ENCODE measurements around the gene PFAS.

The PFAS gene

GRCh38 chr17:8277317-8277716, 28.2 kb downstream of the PFAS start:
- Histone ChIP-seq H3K27me3 (ENCODE audit: insufficient read depth, low read length) (no peaks in the 10 kb centered on the region; the same call in 1 of the 2 replicates), H3K27ac (ENCODE audit: low read depth, low read length, poor library complexity, severe bottlenecking) (no peak overlapping the region), H3K4me1 (ENCODE audit: insufficient read depth, low read length, severe bottlenecking) (no peaks in the 10 kb centered on the region)

GRCh38 chr17:8282345-8282744, 33.3 kb downstream of the PFAS start:
- H3K79me2 ChIP-seq (ENCODE audit: insufficient read depth, low read length) = no peaks in the 10 kb centered on the region
- no peak overlapping the region for H3K27ac ChIP-seq (ENCODE audit: low read depth, low read length, poor library complexity, severe bottlenecking)
- H4K20me1 ChIP-seq (ENCODE audit: insufficient read depth, low read length) = no peaks in the 10 kb centered on the region
- H3K4me3 ChIP-seq (ENCODE audit: low read depth, low read length, poor library complexity, severe bottlenecking) = no peak overlapping the region
- TF ChIP-seq EZH2 (IDR thresholded peaks at IDR 0.05; ENCODE audit: borderline replicate concordance, low read length) = no peak
- TF ChIP-seq CTCF (IDR thresholded peaks at IDR 0.05; ENCODE audit: low read length) = no peak
- H3F3A ChIP-seq (ENCODE audit: insufficient read depth, low read length) = no peaks in the 10 kb centered on the region
- H3K9ac ChIP-seq (ENCODE audit: low read length) = no peak overlapping the region
- no peaks in the 10 kb centered on the region for H3K9me2 ChIP-seq (ENCODE audit: low read depth, low read length)
- no peaks in the 10 kb centered on the region; the same call in 1 of the 2 replicates for H3K27me3 ChIP-seq (ENCODE audit: insufficient read depth, low read length)
- no peaks in the 10 kb centered on the region for H3K36me3 ChIP-seq (ENCODE audit: insufficient read depth, low read length)
- H2AFZ ChIP-seq (ENCODE audit: low read length) = no peak overlapping the region
- peaks cover 9% of the 10 kb centered on the region for H3K4me1 ChIP-seq (ENCODE audit: insufficient read depth, low read length, severe bottlenecking)
- no peak overlapping the region for H3K4me2 ChIP-seq (ENCODE audit: low read length)
- H3K9me3 ChIP-seq (ENCODE audit: low read length) = no peaks in the 10 kb centered on the region

More at GRCh38 chr17:8277317-8277716, 28.2 kb downstream of the PFAS start:
- H3K9ac ChIP-seq (ENCODE audit: low read length) = no peak overlapping the region
- H3K36me3 ChIP-seq (ENCODE audit: insufficient read depth, low read length) = no peaks in the 10 kb centered on the region
- no peak overlapping the region for H3K4me2 ChIP-seq (ENCODE audit: low read length)
- no peaks in the 10 kb centered on the region for H3K9me2 ChIP-seq (ENCODE audit: low read depth, low read length)
- no peak overlapping the region for H2AFZ ChIP-seq (ENCODE audit: low read length)
- H4K20me1 ChIP-seq (ENCODE audit: insufficient read depth, low read length) = no peaks in the 10 kb centered on the region
- no peaks in the 10 kb centered on the region for H3K9me3 ChIP-seq (ENCODE audit: low read length)
- H3K4me3 ChIP-seq (ENCODE audit: low read depth, low read length, poor library complexity, severe bottlenecking) = no peak overlapping the region
- no peaks in the 10 kb centered on the region for H3F3A ChIP-seq (ENCODE audit: insufficient read depth, low read length)
- no peaks in the 10 kb centered on the region for H3K79me2 ChIP-seq (ENCODE audit: insufficient read depth, low read length)
- TF ChIP-seq CTCF (IDR thresholded peaks at IDR 0.05; ENCODE audit: low read length) (no peak), EZH2 (IDR thresholded peaks at IDR 0.05; ENCODE audit: borderline replicate concordance, low read length) (no peak)

- Histone ChIP-seq H3F3A (ENCODE audit: insufficient read depth, low read length) (no peaks in the 10 kb centered on the region), H3K9ac (ENCODE audit: low read length) (no peak overlapping the region), H3K79me2 (ENCODE audit: insufficient read depth, low read length) (no peaks in the 10 kb centered on the region), H3K4me3 (ENCODE audit: low read depth, low read length, poor library complexity, severe bottlenecking) (no peak overlapping the region), H3K4me2 (ENCODE audit: low read length) (no peak overlapping the region), H3K9me3 (ENCODE audit: low read length) (no peaks in the 10 kb centered on the region), H3K36me3 (ENCODE audit: insufficient read depth, low read length) (no peaks in the 10 kb centered on the region), H3K27me3 (ENCODE audit: insufficient read depth, low read length) (no peaks in the 10 kb centered on the region; the same call in 1 of the 2 replicates), H4K20me1 (ENCODE audit: insufficient read depth, low read length) (no peaks in the 10 kb centered on the region), H3K9me2 (ENCODE audit: low read depth, low read length) (no peaks in the 10 kb centered on the region), H2AFZ (ENCODE audit: low read length) (no peak overlapping the region), H3K4me1 (ENCODE audit: insufficient read depth, low read length, severe bottlenecking) (peaks cover 17% of the 10 kb centered on the region), H3K27ac (ENCODE audit: low read depth, low read length, poor library complexity, severe bottlenecking) (no peak overlapping the region)
- no peak for TF ChIP-seq CTCF (IDR thresholded peaks at IDR 0.05; ENCODE audit: low read length)
- TF ChIP-seq EZH2 (IDR thresholded peaks at IDR 0.05; ENCODE audit: borderline replicate concordance, low read length) = no peak
These were observed 34.3 kb downstream of the PFAS start for GRCh38 chr17:8283356-8283755.
